ENCODE data around the gene NPC2.
"Not testable (repeated sequence)": the region's sequence is repeated elsewhere in the genome, so short reads cannot be mapped to it uniquely, and the experiment has no call there.

DNA sequence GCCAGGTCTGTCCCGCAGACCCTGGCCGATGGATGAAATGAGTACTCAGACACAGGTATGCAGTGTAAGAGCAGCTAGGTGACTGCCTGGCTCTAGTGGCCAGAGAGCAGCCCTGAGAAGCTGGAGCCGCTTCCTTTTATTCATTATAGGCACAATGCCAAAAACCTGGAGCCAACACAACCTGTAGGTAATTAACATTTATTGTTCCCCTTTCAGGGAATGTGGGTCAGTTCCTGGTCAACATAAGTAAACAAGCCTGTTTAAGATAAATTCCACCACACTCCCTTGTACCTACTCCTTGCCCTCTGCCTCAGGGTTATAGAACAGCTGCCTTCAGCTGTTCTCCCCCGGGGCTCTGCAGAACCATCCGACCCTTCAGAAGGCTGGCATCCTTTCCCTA is 38.7 kb downstream of the NPC2 start:
- TF ChIP-seq EZH2 (IDR thresholded peaks at IDR 0.05; ENCODE audit: borderline replicate concordance, insufficient read depth, low read length, poor library complexity, severe bottlenecking): not testable (repeated sequence)
- TF ChIP-seq, protein P1, sequence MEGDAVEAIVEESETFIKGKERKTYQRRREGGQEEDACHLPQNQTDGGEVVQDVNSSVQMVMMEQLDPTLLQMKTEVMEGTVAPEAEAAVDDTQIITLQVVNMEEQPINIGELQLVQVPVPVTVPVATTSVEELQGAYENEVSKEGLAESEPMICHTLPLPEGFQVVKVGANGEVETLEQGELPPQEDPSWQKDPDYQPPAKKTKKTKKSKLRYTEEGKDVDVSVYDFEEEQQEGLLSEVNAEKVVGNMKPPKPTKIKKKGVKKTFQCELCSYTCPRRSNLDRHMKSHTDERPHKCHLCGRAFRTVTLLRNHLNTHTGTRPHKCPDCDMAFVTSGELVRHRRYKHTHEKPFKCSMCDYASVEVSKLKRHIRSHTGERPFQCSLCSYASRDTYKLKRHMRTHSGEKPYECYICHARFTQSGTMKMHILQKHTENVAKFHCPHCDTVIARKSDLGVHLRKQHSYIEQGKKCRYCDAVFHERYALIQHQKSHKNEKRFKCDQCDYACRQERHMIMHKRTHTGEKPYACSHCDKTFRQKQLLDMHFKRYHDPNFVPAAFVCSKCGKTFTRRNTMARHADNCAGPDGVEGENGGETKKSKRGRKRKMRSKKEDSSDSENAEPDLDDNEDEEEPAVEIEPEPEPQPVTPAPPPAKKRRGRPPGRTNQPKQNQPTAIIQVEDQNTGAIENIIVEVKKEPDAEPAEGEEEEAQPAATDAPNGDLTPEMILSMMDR (IDR thresholded peaks at IDR 0.05; ENCODE audit: poor library complexity, severe bottlenecking): not testable (repeated sequence)

All from neural cell (in vitro differentiated cells).